BLaER1 (cell line): Measurements from ENCODE around the gene ZNF605.

Source experiments
- H3K27ac ChIP-seq: shearing (Covaris generic); formaldehyde crosslinking; 2 replicates; pipeline ENCODE4 v1.8.1; 2022
- H3K27me3 ChIP-seq: shearing (Covaris generic); formaldehyde crosslinking; 2 replicates; pipeline ENCODE4 v1.8.1; 2022
- H3K36me3 ChIP-seq: shearing (Covaris generic); formaldehyde crosslinking; 2 replicates; pipeline ENCODE4 v1.8.1; 2022
- H3K4me1 ChIP-seq: shearing (Covaris generic); formaldehyde crosslinking; 2 replicates; pipeline ENCODE4 v1.8.1; 2022
- H3K4me2 ChIP-seq: shearing (Covaris generic); formaldehyde crosslinking; 2 replicates; pipeline ENCODE4 v1.8.1; 2022
- H3K4me3 ChIP-seq: shearing (Covaris generic); formaldehyde crosslinking; 2 replicates; pipeline ENCODE4 v1.8.1; 2022
- H3K9ac ChIP-seq: shearing (Covaris generic); formaldehyde crosslinking; 2 replicates; pipeline ENCODE4 v1.8.1; 2022
- H3K9me3 ChIP-seq: shearing (Covaris generic); formaldehyde crosslinking; 2 replicates; pipeline ENCODE4 v1.8.1; 2022
- H4K20me1 ChIP-seq: shearing (Covaris generic); formaldehyde crosslinking; 2 replicates; pipeline ENCODE4 v1.8.1; 2022
- Cebpa-rat ChIP-seq: shearing (Covaris generic); IDR thresholded peaks from 2 replicates; pipeline ENCODE4 v1.8.1; 2022

The ZNF605 gene

DNA sequence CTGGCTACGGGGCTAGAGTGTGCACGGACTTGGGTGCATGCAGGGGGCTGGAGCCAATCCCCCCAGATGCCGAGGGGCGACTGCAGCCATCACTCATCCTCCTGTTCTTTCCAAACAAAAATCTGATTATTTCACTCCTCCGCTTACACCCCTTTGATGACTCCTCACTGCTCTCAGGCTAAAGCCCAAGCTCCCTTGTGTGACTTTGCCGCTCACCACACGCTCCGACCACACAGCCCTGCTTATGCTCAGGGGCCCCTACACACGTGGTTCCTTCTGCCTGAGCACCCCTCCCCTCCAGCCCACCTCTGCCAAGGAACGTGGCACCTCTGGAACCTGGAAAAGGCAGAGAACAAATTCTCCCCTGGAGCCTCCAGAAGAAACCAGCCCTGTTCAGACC lies 82.4 kb downstream of the ZNF605 start:
- Histone ChIP-seq H3K27ac (no peak overlapping the region), H3K9ac (no peak overlapping the region), H3K4me3 (no peak overlapping the region), H3K4me2 (no peak overlapping the region), H3K9me3 (no peaks in the 10 kb centered on the region), H4K20me1 (peaks cover 21% of the 10 kb centered on the region), H3K4me1 (peaks cover 7% of the 10 kb centered on the region; the same call in 1 of the 2 replicates), H3K36me3 (peaks cover 92% of the 10 kb centered on the region), H3K27me3 (no peaks in the 10 kb centered on the region)
- TF ChIP-seq Cebpa-rat, result no peak

DNA sequence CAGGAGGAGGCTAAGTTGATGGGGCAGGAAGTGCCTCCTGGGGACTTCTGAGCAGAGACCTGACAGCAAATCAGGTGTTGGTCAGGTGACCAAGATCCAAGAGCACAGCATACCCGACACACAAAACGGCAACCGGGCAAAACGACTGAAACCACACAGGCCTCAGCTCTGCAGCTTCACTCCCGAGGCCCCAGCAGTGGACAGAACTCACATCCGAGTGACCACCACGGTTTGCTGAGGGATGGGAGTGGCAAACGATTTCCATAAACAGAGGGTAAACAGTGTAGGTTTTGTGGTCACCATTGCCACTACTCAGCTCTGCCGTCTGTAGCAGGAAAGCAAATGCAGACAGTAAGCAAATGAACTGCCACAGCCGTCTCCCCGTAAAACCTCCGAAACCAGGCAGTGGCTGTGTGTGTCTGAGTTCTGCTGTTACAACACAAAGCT lies 83.1 kb downstream of the ZNF605 start:
- Histone ChIP-seq H3K4me2 (no peak overlapping the region), H3K27ac (no peak overlapping the region), H3K4me3 (no peak overlapping the region), H3K4me1 (peaks cover 12% of the 10 kb centered on the region), H3K9ac (no peak overlapping the region), H3K27me3 (no peaks in the 10 kb centered on the region), H4K20me1 (peaks cover 21% of the 10 kb centered on the region), H3K9me3 (no peaks in the 10 kb centered on the region), H3K36me3 (peaks cover 87% of the 10 kb centered on the region)
- TF ChIP-seq Cebpa-rat, result no peak

DNA sequence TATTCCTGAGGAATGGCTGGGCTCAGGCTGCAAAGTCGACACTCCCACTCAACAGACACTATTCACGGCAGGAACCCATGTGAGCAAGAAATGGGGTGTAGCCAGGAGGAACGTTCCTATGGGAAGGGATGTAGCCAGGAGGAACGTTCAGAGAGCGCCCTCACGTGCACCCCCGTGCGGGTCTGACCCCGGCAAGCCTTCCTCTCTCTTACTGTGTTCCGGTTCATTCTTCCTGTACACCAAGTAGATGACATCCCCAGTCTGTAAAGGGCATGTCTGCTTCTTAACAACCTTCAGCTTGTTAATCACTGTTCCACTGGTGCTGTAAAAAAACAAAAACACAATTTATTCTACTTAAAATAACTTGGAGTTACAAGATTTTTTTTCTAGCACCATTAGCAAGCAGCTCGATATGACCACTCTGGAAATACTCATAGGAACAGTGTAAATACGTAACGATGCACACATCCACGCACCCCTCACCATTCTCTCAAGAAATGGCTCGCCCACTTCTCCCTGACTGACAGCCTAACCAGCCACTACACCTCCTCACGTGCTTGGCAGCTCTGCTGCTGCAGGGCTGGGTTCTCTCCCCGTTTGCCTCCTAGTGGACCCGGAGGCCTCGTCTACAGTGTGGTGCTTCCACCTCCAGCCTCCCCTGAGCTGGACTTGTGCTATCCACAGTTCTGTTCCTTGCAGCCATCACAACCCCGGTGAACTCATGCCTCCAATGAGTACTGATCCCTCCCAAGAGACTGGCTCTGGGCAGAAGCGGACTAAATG lies 83.8 kb downstream of the ZNF605 start:
- no peaks in the 10 kb centered on the region for H3K27me3 ChIP-seq
- TF ChIP-seq Cebpa-rat, result no peak
- H3K9me3 ChIP-seq, result no peaks in the 10 kb centered on the region
- peaks cover 79% of the 10 kb centered on the region for H3K36me3 ChIP-seq
- no peak overlapping the region for H3K27ac ChIP-seq
- no peak overlapping the region for H3K4me3 ChIP-seq
- peaks cover 21% of the 10 kb centered on the region for H4K20me1 ChIP-seq
- H3K4me1 ChIP-seq, result peaks cover 20% of the 10 kb centered on the region
- no peak overlapping the region for H3K4me2 ChIP-seq
- H3K9ac ChIP-seq, result no peak overlapping the region

DNA sequence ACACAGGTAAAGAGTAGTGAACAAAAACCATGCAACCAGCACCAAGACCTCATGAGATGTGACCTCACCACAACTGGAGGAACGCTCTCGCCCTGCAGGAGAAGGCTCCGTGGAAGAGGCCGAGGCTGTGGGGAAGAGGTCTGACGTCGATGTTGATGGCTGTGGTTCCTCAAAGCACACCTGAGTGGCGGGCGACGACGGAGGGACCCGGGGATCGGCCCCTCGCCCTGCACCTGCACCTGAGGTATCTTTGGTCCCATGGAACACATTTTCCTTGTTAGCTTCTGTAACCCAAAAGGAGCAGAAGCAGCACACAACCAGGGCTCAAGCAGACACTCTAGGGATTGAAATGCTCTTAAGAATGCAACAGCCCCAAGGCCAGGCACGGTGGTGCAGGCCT lies 86.6 kb downstream of the ZNF605 start:
- no peaks in the 10 kb centered on the region for H3K27me3 ChIP-seq
- peaks cover 11% of the 10 kb centered on the region for H4K20me1 ChIP-seq
- peaks cover 47% of the 10 kb centered on the region for H3K4me1 ChIP-seq
- no peak overlapping the region for H3K4me3 ChIP-seq
- H3K36me3 ChIP-seq, result peaks cover 65% of the 10 kb centered on the region
- no peak for TF ChIP-seq Cebpa-rat
- no peak overlapping the region for H3K27ac ChIP-seq
- no peak overlapping the region for H3K4me2 ChIP-seq
- H3K9ac ChIP-seq, result no peak overlapping the region
- no peaks in the 10 kb centered on the region for H3K9me3 ChIP-seq
